EH (cell line): ENCODE measurements around the gene CLN6.
"Not testable (repeated sequence)": the region's sequence is repeated elsewhere in the genome, so short reads cannot be mapped to it uniquely, and the experiment has no call there.

Experiments
- DNase-seq: peaks from one replicate; pipeline ENCODE4 v3.0.0-alpha.2; 2015; ENCODE audit warnings: low read depth

CLN6 gene

GRCh38 chr15:68256675-68257450 is 27.3 kb upstream of the CLN6 start:
- peak; percentile 88 for DNase-seq

- peak; percentile 81 for DNase-seq
Observed at GRCh38 chr15:68252925-68253534, 23.5 kb upstream of the CLN6 start.

GRCh38 chr15:68249058-68249713 is 19.7 kb upstream of the CLN6 start:
- no peak for DNase-seq

GRCh38 chr15:68244235-68244634 is 14.7 kb upstream of the CLN6 start:
- no peak for DNase-seq

- peak; percentile 27 for DNase-seq
Observed at GRCh38 chr15:68241088-68241935, 11.8 kb upstream of the CLN6 start.

DNA sequence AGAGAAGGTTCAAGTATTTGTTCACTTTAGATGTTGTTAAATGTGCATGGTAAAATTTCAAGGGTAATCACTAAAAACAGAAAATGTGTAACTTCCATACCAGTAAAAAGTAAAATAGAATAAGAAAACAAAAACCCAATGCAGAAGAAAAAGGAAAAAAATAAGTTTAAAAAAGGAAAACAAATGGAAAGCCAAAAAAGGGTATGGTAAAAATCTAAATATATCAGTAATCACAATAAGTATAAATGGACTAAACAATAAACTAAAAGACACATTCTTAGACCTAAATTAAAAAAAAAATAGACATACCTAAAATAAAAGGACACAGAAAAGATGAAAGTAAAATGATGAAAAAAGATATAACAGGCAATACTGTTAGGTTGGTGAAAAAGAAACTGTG is 9.5 kb upstream of the CLN6 start:
- no peak for DNase-seq

GRCh38 chr15:68235022-68235421 is 5.5 kb upstream of the CLN6 start:
- DNase-seq = no peak

DNA sequence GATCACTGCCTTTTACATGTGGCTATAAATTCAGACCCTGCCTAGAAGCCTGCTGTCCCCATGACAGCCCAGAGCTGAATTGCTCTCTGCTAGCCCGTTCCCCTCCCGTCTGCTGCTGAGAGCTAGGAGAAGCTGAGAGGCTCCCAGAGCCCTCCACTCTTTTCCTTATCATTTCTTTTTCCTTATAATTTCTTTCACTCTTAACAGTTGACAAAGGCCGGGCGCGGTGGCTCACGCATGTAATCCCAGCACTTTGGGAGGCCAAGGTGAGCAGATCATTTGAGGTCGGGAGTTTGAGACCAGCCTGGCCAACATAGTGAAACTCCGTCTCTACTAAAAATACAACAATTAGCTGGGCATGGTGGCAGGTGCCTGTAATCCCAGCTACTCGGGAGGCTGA is 5.0 kb upstream of the CLN6 start:
- not testable (repeated sequence) for DNase-seq

DNA sequence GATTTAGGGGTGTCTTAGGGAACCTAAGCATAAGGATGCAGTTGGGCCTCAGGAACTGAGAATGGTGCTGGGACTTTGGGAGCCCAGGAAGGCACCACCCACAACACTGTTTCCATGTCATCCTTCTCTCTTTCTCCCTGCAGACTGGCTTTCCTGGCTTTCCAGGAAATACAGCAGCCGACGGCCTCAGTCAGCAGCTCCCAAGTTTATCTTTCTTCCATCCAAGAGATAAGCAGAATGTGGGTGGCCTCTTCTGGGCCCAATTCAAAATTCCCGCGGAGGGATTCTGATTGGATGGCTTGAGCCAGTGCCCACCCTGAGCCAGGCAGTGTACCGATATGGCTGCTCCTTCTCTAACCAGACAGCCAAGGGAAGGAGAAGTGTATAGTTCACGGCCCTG is 4.5 kb upstream of the CLN6 start:
- DNase-seq = no peak

GRCh38 chr15:68232937-68233336 is 3.4 kb upstream of the CLN6 start:
- DNase-seq = no peak

GRCh38 chr15:68232449-68232848 is 2.9 kb upstream of the CLN6 start:
- DNase-seq = no peak

DNA sequence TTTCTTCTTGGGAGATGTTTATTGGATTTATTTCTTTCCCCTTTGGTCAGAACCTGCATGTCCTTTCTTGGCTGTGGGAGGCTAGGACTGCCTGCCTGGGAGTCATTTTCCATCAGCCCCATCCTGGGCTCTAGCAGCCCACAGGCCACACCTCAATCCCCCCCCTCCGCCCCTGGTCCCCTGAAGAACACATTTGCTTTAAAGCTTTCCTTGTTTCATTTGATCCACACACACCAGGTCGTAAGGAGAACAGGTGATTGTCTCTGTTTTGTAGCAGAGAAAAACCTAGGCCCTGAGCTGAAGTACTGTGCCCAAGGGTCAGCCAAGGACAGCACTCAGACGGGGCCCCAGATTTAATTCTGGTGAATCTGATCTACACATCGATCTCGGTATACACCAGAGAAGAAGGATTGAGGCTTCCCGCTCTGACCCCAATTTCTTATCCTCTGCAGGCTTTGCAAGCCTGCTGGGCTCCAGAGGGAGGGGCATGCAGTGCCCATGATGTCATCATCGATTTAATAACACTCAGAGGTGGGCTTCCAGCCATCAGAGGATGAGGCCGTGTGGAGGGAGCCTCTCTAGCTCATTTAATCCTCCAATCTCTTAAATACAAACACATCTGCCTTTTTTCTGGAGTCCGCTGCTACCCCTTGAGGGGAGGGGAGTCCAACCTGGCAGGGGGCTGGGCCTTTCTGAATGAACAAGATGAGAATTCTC is 1.7 kb upstream of the CLN6 start:
- no peak for DNase-seq

- peak; percentile 30 for DNase-seq
Observed at GRCh38 chr15:68230157-68231100, 901 bp upstream of the CLN6 start.

- DNase-seq = no peak
Observed at GRCh38 chr15:68228971-68229385, 550 bp downstream of the CLN6 start.

DNA sequence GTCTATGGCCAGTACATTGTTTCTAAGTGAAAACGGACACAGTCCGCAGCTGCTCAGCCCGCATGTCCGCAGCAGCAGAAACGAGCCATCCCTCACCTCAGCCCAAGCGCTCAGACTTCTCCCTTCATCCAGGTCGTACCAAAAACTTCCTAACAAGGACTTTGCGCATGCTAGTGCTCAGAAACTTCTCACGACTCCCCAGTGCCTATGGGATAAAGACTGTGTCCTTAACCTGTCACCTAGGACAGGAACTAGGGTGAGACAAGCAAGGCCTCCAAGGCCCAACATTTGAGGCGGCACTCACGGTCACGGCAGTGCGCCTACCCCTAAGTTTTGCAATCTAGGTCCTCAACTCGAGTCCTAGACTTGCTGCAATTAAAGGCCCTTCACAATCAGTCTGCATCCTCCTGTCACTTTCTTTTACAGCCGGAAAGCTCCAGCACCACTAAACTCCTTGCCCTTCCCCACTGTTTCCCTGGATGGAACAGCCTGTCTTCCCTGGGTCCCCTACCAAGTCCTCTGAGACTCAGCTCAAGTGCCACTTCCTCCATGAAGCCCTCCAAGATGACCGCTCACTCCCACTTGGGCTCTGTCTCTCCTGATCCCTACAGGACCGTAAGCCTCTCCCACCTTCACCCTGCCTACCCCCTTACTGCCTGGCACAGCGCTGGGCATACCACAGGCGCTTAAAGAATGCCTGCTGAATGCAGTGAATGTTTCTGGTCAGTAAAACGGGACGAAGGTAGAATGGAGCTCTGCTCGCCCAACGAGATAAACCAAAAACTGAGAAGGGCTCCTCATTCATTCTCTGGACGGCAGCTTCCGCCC is 1.2 kb downstream of the CLN6 start:
- peak; percentile 39 for DNase-seq

- DNase-seq = no peak
Observed at GRCh38 chr15:68227643-68228142, 1.8 kb downstream of the CLN6 start.

DNA sequence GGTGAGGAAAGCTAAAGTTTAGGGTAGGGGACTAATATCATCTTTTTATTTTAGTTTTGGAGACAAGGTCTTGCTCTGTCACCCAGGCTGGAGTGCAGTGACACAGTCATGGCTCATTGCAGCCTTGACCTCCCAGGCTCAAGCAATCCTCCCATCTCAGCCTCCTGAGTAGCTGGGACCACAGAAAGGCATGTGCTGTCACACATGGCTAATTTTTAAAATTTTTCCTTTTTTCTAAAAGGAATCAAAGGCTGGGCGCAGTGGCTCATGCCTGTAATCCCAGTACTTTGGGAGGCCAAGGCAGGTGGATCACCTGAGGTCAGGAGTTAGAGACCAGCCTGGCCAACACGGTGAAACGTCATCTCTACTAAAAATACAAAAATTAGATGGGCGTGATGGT is 4.1 kb downstream of the CLN6 start:
- not testable (repeated sequence) for DNase-seq

DNA sequence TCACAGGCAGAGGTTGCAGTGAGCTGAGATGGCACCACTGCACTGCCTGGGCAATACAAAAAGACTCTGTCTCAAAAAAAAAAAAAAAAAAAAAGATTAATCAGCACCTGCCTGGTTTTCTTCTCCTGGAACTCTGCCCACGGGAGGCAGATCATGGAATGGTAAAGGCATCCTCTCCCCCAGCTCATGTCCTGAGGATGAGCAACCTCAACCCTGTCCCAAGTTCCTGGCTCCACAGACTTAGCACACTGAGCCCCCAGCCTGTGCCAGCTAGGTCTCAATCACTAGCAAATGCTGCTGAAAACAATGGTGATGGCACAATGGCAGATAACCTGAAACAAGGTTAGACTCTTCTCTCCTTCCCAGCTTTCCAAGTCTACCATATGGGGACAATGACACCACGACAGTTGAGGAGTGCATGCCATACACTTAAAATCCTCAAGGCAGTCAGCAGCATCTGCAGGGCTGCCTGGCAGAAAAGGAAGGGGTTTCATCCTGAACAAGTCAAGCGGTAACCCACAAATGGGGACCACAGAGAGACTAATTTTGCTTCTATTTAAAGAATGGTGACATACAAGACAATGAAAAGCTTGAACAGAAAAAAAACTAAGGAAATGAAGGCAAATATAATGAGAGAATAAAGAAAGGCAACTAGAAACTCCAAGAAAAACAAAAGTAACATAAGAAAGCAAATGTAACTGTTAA is 4.8 kb downstream of the CLN6 start:
- DNase-seq = no peak

DNA sequence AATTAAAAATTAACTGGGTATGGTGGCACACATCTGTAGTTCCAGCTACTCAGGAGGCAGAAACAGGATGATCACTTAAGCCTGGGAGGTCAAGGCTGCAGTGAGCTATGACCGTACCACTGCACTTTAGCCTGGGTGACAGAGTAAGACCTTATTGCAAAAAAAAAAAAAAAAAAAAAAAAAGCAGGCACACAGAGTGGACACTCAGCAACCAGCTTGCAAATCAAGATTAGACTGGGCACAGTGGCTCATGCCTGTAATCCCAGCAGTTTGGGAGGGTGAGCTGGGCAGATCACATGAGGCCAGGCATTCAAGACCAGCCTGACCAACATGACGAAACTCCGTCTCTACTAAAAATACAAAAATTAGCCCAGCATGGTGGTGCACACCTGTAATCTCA is 5.4 kb downstream of the CLN6 start:
- no peak for DNase-seq
